Measurements from ENCODE around the gene BABAM2.

Gene BABAM2

GRCh38 chr2:28338046-28338817 lies 447.7 kb downstream of the BABAM2 start:
- no peak for DNase-seq

GRCh38 chr2:28338831-28339321 lies 448.3 kb downstream of the BABAM2 start:
- DNase-seq, result no peak

DNA sequence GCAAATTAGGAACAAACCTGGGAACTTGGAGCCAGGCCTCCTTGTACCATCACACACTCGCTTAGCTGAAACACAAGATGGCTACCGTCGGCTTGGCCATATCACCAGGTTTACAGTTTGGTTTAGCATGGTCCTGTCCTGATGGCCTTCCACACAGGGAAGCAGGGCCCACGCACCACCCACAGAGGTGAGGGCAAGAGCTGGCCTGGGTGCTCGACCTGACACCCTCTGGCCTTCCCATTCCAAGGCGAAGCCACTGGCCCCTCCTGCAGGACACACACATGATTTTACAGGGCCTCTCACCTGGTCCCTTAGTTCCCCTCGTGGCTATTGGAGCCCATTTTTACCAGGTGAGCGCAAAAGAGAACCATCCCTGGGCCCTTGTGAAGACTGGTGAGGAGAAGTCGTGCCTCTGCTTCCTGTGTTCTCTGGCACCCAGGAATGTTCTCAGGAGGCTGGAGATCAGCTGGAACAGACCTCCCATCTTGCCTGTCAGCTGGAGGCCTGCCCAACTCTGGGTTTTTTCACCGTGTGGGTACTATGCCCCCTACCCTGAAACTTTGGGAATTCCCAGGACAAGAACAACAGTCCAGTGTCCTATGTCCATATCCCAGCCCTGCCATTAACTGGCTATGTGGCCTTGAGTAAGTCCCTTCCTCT lies 449.1 kb downstream of the BABAM2 start:
- no peak for DNase-seq

- DNase-seq, result no peak
Observed at GRCh38 chr2:28340312-28341202, 450.0 kb downstream of the BABAM2 start.

DNA sequence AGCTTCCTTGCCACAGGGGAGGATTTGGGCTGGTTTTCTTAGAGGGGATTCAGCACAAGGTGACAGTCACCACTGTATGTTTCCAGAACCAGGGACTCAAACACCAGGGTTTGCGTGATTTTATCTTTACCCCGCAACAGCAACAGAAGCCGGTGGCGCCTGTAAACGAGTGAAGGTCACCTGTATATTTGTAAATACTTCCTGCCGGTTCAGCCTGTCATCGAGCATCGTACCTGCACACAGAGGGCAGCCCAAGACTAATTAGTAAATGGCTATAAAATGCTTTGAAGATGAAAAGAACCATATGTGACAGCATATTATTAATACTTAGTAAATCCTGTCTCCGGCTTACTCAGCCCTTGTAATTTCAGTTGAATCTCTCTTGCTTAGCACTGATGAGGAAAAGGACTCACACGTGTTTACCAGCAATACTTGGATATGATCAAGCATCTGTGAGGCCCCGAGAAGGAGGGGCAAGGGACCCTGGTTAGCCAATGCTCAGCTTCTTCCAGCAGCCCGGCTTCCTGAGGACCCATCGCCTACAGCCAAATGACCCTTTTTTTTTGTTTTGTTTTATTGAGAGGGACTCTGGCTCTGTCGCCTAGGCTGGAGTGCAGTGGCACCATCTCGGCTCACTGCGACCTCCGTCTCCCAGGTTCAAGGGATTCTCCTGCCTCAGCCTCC lies 450.8 kb downstream of the BABAM2 start:
- DNase-seq, result no peak

GRCh38 chr2:28342081-28342967 lies 451.8 kb downstream of the BABAM2 start:
- no peak for DNase-seq

DNA sequence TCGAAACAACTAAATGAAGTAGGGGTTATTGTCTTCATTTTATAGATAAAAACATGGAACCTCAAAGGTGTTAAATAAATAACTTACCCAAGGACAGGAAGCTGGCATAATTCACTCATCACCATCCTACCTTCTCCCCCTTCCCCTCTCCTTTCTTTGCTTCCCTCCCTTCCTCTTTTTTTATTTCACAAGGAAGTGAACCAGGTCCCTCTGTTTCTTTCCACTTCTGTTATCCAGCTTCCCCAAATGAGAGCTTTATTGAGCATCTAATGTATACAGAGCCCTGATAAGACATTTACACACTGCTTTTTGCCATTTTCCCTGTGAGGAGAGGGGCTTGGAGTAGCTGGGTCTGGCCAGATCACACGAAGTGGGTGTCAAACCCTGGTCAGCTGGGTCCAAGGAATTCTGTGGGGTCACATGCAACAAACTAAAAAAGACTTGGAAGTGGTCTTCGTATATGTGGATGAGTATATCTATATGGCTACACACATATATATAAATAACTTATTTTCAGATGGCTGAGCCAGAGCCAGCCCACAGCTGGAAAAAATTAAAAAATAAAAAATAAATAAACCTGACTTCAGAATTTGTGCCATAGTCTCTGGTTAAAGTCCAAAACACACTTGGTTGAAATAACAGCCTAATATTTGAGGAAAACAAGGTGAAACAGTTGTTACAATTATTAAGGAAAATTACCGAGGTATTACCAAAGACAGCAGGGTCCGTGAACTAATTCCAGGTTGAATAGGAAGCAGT lies 452.8 kb downstream of the BABAM2 start:
- no peak for DNase-seq

GRCh38 chr2:28343971-28344715 lies 453.6 kb downstream of the BABAM2 start:
- DNase-seq, result no peak

GRCh38 chr2:28344756-28345373 lies 454.3 kb downstream of the BABAM2 start:
- DNase-seq, result no peak

DNA sequence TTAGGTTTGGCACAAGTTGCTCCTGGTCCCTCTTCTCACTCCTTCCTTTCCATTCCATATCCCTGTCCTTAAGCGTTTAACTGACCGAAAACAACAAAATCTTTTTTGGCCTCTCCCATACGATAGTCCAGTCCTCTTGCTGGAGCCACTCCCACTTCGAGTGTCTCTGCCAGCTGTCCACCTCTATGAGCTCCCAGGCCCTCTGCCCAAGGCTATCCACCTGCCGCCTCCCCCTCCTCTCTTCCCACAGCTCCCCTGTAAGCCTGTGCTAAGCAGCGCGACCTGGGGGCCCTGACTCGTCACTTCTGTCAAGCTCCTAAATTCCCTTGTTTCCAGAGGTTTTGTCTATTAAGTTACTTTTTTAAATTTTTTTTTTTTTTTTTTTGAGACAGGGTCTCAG lies 455.1 kb downstream of the BABAM2 start:
- no peak for DNase-seq

DNA sequence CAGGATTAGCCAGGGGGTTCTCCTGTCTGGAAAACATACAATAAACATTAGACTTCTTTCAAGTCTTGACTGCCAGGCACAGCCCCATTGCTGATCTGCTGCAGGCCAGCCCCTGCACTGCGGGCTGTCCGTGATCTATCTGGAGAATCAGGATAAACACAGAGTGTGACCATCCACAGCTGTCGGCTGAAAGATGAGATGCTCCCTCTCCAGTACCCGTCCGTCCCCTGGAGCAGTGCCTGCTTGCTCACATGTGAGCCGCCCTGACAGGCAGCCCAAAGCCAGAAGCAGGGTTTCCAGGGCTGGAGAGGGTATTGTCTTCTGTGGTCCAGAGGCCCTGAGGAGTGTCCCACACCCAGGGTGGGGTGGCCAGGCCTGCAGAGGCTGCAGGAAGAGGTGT lies 456.1 kb downstream of the BABAM2 start:
- no peak for DNase-seq

GRCh38 chr2:28347193-28347592 lies 456.7 kb downstream of the BABAM2 start:
- DNase-seq, result no peak

- no peak for DNase-seq
Observed at GRCh38 chr2:28347596-28347995, 457.1 kb downstream of the BABAM2 start.

GRCh38 chr2:28348149-28348567 lies 457.6 kb downstream of the BABAM2 start:
- peak; percentile 58 for DNase-seq

- no peak for DNase-seq
Observed at GRCh38 chr2:28348921-28349320, 458.4 kb downstream of the BABAM2 start.

DNA sequence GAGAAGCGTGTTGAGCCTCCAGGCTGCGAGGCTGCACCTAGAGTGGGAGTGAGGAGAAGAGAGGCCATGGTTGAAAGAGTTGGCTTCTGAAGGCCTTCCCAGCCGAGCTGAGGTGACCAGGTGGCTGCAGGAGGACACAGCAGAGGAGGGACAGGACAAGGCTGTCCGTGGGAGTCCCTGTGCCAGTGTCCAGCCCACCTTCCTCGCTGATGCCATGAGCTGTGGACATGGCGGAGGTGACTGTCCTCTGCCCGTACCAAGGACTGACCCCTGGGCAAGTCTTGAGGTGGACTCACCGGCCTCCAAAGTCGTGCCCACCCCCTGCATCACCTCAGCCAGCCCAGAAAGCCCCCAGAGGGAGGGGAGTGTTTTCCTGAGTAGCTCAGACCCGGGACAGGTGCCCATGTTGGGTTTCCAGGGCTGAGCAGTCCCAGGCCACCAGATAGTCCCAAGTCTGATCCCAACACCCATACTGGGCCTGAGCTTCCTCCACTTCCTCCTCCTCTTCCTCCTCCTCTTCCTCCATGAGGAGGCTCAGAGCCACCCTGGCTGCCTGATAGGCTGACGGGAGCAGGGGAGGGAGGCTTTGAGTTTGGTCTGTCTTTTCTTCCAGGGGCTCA lies 459.1 kb downstream of the BABAM2 start:
- no peak for DNase-seq

- DNase-seq, result no peak
Observed at GRCh38 chr2:28350196-28350595, 459.7 kb downstream of the BABAM2 start.

DNA sequence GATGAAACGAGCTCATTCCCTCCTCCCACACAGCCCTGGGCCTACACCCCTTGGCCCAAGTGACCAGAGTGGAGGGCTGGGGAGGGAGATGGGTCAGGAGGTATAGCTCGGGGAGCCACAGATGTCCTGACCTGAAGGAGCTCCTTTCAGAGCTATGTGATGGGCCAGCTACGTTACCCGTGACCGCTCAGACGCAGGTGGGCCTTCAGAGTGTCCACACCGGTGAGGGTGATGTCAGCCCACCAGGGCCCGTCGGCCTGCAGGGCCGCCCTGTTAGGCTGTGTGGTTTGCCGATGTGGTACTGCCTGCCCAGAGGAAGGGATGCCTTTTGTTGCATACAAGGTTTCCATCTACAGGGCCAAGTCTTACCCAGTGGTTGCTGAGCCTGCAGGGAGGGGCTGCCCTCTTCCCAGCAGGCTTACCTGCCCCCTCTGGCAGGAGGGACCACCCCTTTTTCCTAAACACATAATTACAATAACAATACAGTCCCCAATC lies 460.3 kb downstream of the BABAM2 start:
- DNase-seq, result no peak

DNA sequence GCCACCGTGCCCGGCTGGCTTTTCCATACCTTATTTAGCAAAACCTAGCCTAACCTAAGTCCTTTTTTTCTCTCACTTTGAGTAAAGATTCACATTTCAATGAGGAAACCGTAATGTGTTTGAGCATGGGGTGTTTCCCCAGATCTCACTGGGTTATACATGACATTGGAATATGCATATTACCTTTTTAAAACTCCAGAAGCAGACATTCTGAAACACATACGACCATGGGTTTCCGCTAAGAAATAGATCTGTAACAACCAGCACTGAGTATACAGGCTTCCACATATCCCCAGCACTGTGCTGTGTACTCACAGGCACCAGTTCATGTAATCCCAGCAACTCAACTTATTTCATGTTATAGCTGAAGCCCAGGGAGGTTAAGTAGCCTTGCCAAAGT lies 461.1 kb downstream of the BABAM2 start:
- DNase-seq, result no peak

All from activated gamma-delta T cell (primary cell).